ENCODE data around the gene DNAJC1.

- TF ChIP-seq CTCF (IDR thresholded peaks at IDR 0.05) (no peak), POLR2A (IDR thresholded peaks at IDR 0.05) (no peak)
Observed at GRCh38 chr10:21807180-21807579, 196.3 kb downstream of the DNAJC1 start.
